ENCODE data around the gene PPP1R1C.

GRCh38 chr2:181937473-181937872 lies 48.2 kb upstream of the PPP1R1C start:
- TF ChIP-seq CTCF (IDR thresholded peaks at IDR 0.05) (no peak), POLR2A (IDR thresholded peaks at IDR 0.05) (no peak)

All from uterus (tissue), 2 donors.